NCI-H524 treated with DMSO at 0.1 percent for 48 hours (cell line): ENCODE data around the gene PDLIM4.

ENCODE experiments used
- DNase-seq: peaks from one replicate; lab custom pipeline; 2025; lab: John Stamatoyannopoulos, UW

The PDLIM4 gene

DNA sequence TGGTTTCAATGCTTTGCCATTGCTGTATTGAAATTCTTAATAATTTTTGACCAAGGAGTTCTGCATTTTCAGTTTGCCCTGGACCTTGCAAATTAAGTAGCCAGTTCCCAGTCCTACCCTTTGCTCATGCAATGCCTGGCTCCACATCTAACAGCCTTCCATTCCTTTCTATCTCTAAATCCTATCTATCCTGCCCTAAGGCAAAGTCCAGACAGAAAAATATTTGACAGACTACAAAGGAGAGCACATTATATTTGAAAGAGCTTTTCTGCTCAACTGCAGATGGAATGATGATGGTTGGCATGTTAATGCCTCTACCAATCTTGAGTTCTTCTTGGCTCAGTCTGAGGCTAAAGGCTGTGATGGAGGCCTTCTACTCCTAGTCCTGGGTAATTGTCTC, 52.2 kb downstream of the PDLIM4 start:
- DNase-seq = no peak

GRCh38 chr5:132310141-132310834, 52.8 kb downstream of the PDLIM4 start:
- DNase-seq = no peak

GRCh38 chr5:132313366-132313765, 55.9 kb downstream of the PDLIM4 start:
- no peak for DNase-seq

DNA sequence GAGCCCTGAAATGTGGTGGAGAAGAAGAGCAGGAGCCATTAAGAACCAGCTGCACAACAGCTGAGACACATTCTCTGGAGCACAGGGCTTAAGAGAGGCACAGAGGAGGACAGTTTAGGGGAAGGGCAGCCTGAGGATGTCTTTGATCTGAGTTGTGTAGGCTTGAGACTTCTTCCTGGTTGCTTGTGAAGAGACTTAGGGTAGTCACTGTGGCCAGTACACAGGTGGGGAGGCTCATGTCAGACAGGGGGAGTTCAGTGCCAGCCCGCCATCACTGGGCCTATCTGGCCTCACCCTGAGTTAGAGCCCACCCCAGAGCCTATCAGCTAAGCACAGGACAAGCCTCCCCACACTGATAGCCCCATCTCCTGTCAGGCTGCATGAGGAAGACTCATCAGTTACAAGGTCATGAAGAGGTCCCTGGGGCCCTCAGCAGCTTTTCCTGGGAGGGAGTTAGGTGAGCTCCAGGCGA, 56.5 kb downstream of the PDLIM4 start:
- DNase-seq = no peak

- DNase-seq = no peak
These were observed 58.1 kb downstream of the PDLIM4 start for GRCh38 chr5:132315529-132316067.

DNA sequence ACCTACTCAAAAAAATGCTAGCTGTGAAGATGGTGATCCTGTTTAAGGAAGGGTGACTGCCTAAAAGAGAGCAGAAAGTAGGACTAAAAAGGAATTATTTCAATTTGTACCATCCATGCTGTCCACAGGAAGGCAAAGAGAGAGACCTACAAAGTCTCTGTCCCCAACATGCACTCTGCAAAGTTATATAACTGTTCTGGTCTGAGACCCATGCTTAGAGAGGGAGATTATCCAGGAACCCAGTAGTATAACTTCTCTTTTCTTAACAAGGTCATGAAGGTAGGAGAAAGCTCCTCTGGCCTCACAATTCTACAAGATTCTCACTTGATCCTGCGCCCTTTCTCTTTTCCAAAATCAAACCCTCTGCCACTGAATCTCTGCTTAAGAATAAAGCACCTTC, 62.5 kb downstream of the PDLIM4 start:
- DNase-seq = no peak

GRCh38 chr5:132321109-132321721, 63.7 kb downstream of the PDLIM4 start:
- no peak for DNase-seq

DNA sequence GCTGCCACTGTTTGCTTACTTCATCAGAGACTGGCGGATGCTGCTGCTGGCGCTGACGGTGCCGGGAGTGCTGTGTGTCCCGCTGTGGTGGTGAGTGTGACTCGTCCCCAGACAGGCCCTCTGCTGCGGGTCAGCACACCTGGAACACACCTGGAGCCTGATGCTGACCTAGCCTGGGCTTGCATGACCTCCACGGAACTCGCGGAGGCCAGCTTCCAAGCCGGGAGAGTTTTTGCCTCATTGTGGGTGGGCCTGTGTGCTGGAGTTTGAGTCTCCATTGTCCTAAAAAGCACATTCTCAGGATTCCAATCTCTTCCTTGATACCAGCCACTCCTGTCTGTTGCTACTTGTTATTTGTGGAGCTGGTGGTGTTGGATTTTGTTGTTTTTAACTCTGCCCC, 64.8 kb downstream of the PDLIM4 start:
- DNase-seq = no peak
